Neural cell (in vitro differentiated cells): ENCODE measurements around the gene ADARB1. TPM values are rescaled to one million over a fixed set of nuclear protein-coding genes. Genes with fewer than 3 reads are reported as not detected.
A peak's percentile ranks its signal among the peaks of the same experiment; 100 is the strongest.

Experiments used
- H2AFZ ChIP-seq: fragments of 200-600, 300-800 bp; sonication (generic), shearing (Covaris generic); 2 replicates; pipeline ENCODE4 v1.6.0; 2014; ENCODE audit warnings: low read depth, mild to moderate bottlenecking, antibody characterized with exemption, low read length, moderate library complexity
- H3F3A ChIP-seq: fragments of 200-600 bp; shearing (Covaris generic); 2 replicates; pipeline ENCODE4 v1.6.1; 2016; ENCODE audit warnings: mild to moderate bottlenecking, moderate library complexity, mixed read lengths, antibody characterized with exemption, low read length; ENCODE audit not compliant: insufficient read depth, poor library complexity, severe bottlenecking
- H3K27ac ChIP-seq: fragments of 200-600, 300-800 bp; sonication (generic), shearing (Covaris generic); 2 replicates; pipeline ENCODE4 v1.5.1; 2014; ENCODE audit warnings: mild to moderate bottlenecking, low read length, moderate library complexity
- H3K27me3 ChIP-seq: fragments of 300-800, 200-600 bp; sonication (generic), shearing (Covaris generic); 2 replicates; pipeline ENCODE4 v1.6.0; 2014; ENCODE audit warnings: mild to moderate bottlenecking, low read depth, low read length, moderate library complexity; ENCODE audit not compliant: insufficient read depth
- H3K36me3 ChIP-seq: fragments of 300-800, 200-600 bp; sonication (generic), shearing (Covaris generic); 2 replicates; pipeline ENCODE4 v1.5.1; 2014; ENCODE audit warnings: mild to moderate bottlenecking, antibody characterized with exemption, low read length, moderate library complexity; ENCODE audit not compliant: insufficient read depth
- H3K4me2 ChIP-seq: fragments of 300-800, 200-600 bp; sonication (generic), shearing (Covaris generic); 2 replicates; pipeline ENCODE4 v1.6.0; 2014; ENCODE audit warnings: mild to moderate bottlenecking, low read length
- H3K4me3 ChIP-seq: fragments of 300-800, 200-600 bp; sonication (generic), shearing (Covaris generic); 2 replicates; pipeline ENCODE4 v1.5.1; 2014; ENCODE audit warnings: mild to moderate bottlenecking, low read length, moderate library complexity
- H3K79me2 ChIP-seq: fragments of 200-600 bp; shearing (Covaris generic); replicated peaks from 2 replicates; pipeline ENCODE4 v1.6.0; 2014; ENCODE audit warnings: mild to moderate bottlenecking, low read length, moderate library complexity; ENCODE audit not compliant: insufficient read depth
- H3K9ac ChIP-seq: fragments of 300-800, 200-600 bp; sonication (generic), shearing (Covaris generic); 2 replicates; pipeline ENCODE4 v1.6.1; 2016; ENCODE audit warnings: mild to moderate bottlenecking, low read length, mixed read lengths
- H3K9me2 ChIP-seq: fragments of 200-600 bp; shearing (Covaris generic); 2 replicates; pipeline ENCODE4 v1.6.1; 2016; ENCODE audit warnings: mild to moderate bottlenecking, low read length, mixed read lengths; ENCODE audit not compliant: insufficient read depth
- H3K9me3 ChIP-seq: fragments of 200-600, 300-800 bp; sonication (generic), shearing (Covaris generic); 2 replicates; pipeline ENCODE4 v1.6.1; 2016; ENCODE audit warnings: mild to moderate bottlenecking, mixed run types, low read length, moderate library complexity, mixed read lengths
- H4K20me1 ChIP-seq: fragments of 200-600 bp; shearing (Covaris generic); 2 replicates; pipeline ENCODE4 v1.6.1; 2016; ENCODE audit warnings: mild to moderate bottlenecking, mixed run types; ENCODE audit not compliant: insufficient read depth
- EP300 ChIP-seq: fragments of 450-650 bp; conservative IDR thresholded peaks from 2 replicates; pipeline ENCODE4 v1.6.1; 2014; ENCODE audit warnings: antibody characterized with exemption, mild to moderate bottlenecking, moderate library complexity; ENCODE audit not compliant: poor library complexity, severe bottlenecking
- EZH2 ChIP-seq: fragments of 200-600, 300-800 bp; shearing (Covaris generic), sonication (generic); IDR thresholded peaks from 2 replicates; pipeline ENCODE4 v1.6.1; 2014; ENCODE audit warnings: antibody characterized with exemption, low read length, borderline replicate concordance, mild to moderate bottlenecking; ENCODE audit not compliant: insufficient read depth, poor library complexity, severe bottlenecking
- MXI1 ChIP-seq: fragments of 450-650 bp; conservative IDR thresholded peaks from 2 replicates; pipeline ENCODE4 v1.6.1; 2014; ENCODE audit warnings: antibody characterized with exemption, mild to moderate bottlenecking; ENCODE audit not compliant: poor library complexity, severe bottlenecking
- POLR2AphosphoS5 ChIP-seq: IDR thresholded peaks from 2 replicates; pipeline ENCODE4 v1.6.1; 2012
- RAD21 ChIP-seq: fragments of 450-650 bp; conservative IDR thresholded peaks from 2 replicates; pipeline ENCODE4 v1.6.1; 2014; ENCODE audit warnings: antibody characterized with exemption, mild to moderate bottlenecking, moderate library complexity
- REST ChIP-seq: IDR thresholded peaks from 2 replicates; pipeline ENCODE4 v1.6.1; 2012; ENCODE audit warnings: borderline replicate concordance
- SMC3 ChIP-seq: fragments of 450-650 bp; conservative IDR thresholded peaks from 2 replicates; pipeline ENCODE4 v1.6.1; 2014; ENCODE audit warnings: antibody characterized with exemption, mild to moderate bottlenecking, moderate library complexity; ENCODE audit not compliant: poor library complexity
- TAF1 ChIP-seq: IDR thresholded peaks from 2 replicates; pipeline ENCODE4 v1.6.1; 2012; ENCODE audit warnings: low read depth
- polyA minus RNA-seq: library from RNA; depleted of rRNA, polyadenylated mRNA; stranded (reverse); fragments of >200 nt; gene quantifications from 2 replicates; pipeline ENCODE4 v1.2.3, GENCODE V29; 2014
- polyA plus RNA-seq: library from polyadenylated mRNA; depleted of rRNA; stranded (reverse); fragments of >200 nt; gene quantifications from 2 replicates; pipeline ENCODE4 v1.2.3, GENCODE V29; 2014
- TF ChIP-seq, protein P1 (sequence below): fragments of 450-650 bp; IDR thresholded peaks from 2 replicates; pipeline ENCODE4 v1.5.1; 2014; ENCODE audit warnings: antibody characterized with exemption, mild to moderate bottlenecking, moderate library complexity; ENCODE audit not compliant: poor library complexity, severe bottlenecking

The ADARB1 gene
- polyA plus RNA-seq = 8.9 and 12.0 TPM in 2 replicates
- 19.2 and 22.1 TPM in 2 replicates for polyA minus RNA-seq

- peak within 1 kb of the TSS; percentile 66 for H3K27ac ChIP-seq
- H3K27me3 ChIP-seq = peaks cover 13% of the 10 kb centered on the region
- no peaks in the 10 kb centered on the region for H3K36me3 ChIP-seq
- no peaks in the 10 kb centered on the region for H3K79me2 ChIP-seq
- H3K9me3 ChIP-seq = no peaks in the 10 kb centered on the region
- TF ChIP-seq POLR2AphosphoS5 (peak; percentile 84), REST (no peak), SMC3 (peak; percentile 50), EZH2 (no peak), EP300 (peak; percentile 51), RAD21 (peak; percentile 41), TAF1 (peak; percentile 1), MXI1 (peak; percentile 29)
- TF ChIP-seq, protein P1, sequence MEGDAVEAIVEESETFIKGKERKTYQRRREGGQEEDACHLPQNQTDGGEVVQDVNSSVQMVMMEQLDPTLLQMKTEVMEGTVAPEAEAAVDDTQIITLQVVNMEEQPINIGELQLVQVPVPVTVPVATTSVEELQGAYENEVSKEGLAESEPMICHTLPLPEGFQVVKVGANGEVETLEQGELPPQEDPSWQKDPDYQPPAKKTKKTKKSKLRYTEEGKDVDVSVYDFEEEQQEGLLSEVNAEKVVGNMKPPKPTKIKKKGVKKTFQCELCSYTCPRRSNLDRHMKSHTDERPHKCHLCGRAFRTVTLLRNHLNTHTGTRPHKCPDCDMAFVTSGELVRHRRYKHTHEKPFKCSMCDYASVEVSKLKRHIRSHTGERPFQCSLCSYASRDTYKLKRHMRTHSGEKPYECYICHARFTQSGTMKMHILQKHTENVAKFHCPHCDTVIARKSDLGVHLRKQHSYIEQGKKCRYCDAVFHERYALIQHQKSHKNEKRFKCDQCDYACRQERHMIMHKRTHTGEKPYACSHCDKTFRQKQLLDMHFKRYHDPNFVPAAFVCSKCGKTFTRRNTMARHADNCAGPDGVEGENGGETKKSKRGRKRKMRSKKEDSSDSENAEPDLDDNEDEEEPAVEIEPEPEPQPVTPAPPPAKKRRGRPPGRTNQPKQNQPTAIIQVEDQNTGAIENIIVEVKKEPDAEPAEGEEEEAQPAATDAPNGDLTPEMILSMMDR = no peak
- H3K9ac ChIP-seq = peak within 1 kb of the TSS; percentile 81
- H3F3A ChIP-seq = no peaks in the 10 kb centered on the region
- H3K4me2 ChIP-seq = peak within 1 kb of the TSS; percentile 46
- H2AFZ ChIP-seq = peak within 1 kb of the TSS; percentile 33
- H4K20me1 ChIP-seq = no peaks in the 10 kb centered on the region
- H3K9me2 ChIP-seq = no peaks in the 10 kb centered on the region
- H3K4me3 ChIP-seq = peak within 1 kb of the TSS; percentile 95
These were observed at the start of gene ADARB1 for GRCh38 chr21:45074048-45074817. Gene ADARB1 (plus strand): TSS chr21:45074580. CDS start chr21:45171657, 97,077 bp downstream.

DNA sequence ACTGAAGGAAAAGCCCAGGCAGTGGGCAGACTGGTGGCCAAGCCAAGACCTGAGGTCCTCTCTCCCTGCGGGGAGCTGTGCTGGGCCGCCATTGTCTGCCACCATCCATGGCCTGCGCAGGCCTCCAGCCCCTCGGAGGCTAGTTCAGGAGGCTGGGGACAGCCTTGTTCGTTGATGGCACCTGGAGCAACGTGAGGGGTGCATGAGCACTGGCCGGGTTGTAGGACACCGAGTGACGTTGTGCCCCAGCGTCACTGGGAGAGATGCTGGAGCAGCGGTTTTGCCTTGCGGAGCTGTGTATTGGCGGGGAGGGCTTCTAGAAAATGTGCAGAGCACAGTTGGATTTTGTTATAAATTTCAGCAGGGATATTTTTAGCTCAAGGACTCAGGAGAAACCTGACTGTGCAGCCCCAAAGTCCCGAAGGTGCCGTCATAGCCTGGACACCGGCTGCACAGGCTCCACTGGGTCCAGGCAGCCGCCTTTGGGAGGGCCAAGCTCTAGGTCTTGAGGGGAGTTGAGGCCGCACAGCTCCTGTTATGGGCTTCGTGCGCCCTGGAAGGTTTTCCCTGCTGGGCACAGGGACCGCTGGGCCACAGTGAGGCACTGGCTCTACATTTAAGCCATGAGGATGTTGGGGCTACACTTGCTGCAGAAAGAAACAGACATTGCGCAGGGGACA, 48.2 kb upstream of the ADARB1 start:
- no peaks in the 10 kb centered on the region for H3F3A ChIP-seq

More for the DNA sequence above, 48.2 kb upstream of the ADARB1 start:
- no peak overlapping the region for H3K27ac ChIP-seq
- H3K4me2 ChIP-seq = no peak overlapping the region
- no peaks in the 10 kb centered on the region for H3K36me3 ChIP-seq
- H4K20me1 ChIP-seq = no peaks in the 10 kb centered on the region
- H3K9me3 ChIP-seq = no peaks in the 10 kb centered on the region
- no peaks in the 10 kb centered on the region for H3K79me2 ChIP-seq
- no peaks in the 10 kb centered on the region for H3K9me2 ChIP-seq
- TF ChIP-seq EZH2 (no peak), MXI1 (no peak), POLR2AphosphoS5 (no peak), EP300 (no peak), RAD21 (no peak), REST (no peak), TAF1 (no peak)
- no peak overlapping the region for H3K4me3 ChIP-seq
- H2AFZ ChIP-seq = no peak overlapping the region
- no peaks in the 10 kb centered on the region for H3K27me3 ChIP-seq
- H3K9ac ChIP-seq = no peak overlapping the region
